K562 (cell line): ENCODE data around the gene ADTRP. TPM values are rescaled to one million over a fixed set of nuclear protein-coding genes. Genes with fewer than 3 reads are reported as not detected.

Source experiments
- CHD1 ChIP-seq: fragments of 200-600 bp; sonication (generic); IDR thresholded peaks from one replicate; pipeline ENCODE4 v1.6.1; 2012; ENCODE audit warnings: mild to moderate bottlenecking, moderate library complexity, low read length, inconsistent platforms
- CTCFL ChIP-seq: IDR thresholded peaks from 2 replicates; pipeline ENCODE4 v1.6.1; 2011; ENCODE audit warnings: borderline replicate concordance, low read depth, mild to moderate bottlenecking, moderate library complexity, low read length; ENCODE audit not compliant: insufficient read depth, poor library complexity, severe bottlenecking
- GATAD2B ChIP-seq: fragments of 450-650 bp; IDR thresholded peaks from 2 replicates; pipeline ENCODE4 v1.6.1; 2017; ENCODE audit warnings: mild to moderate bottlenecking, borderline replicate concordance
- MYBL2 ChIP-seq, 2 experiments: fragments of 450-650 bp in 1 of 2; sonication (generic) in 1 of 2; formaldehyde crosslinking in 1 of 2; IDR thresholded peaks; 2 replicates each; pipeline versions ENCODE4 v1.6.1 to v1.8.1; 2017 to 2022; ENCODE audit warnings: borderline replicate concordance in 1 of 2, inconsistent platforms in 1 of 2, low read depth in 1 of 2, mild to moderate bottlenecking in 1 of 2, missing genetic modification reagents in 1 of 2, moderate library complexity in 1 of 2
- NFE2L1 ChIP-seq: fragments of 450-650 bp; IDR thresholded peaks from 2 replicates; pipeline ENCODE4 v1.6.1; 2016; ENCODE audit warnings: missing genetic modification characterization, low read depth, mild to moderate bottlenecking, missing compliant biosample characterization, moderate library complexity, borderline replicate concordance
- PRDM10 ChIP-seq: fragments of 450-650 bp; IDR thresholded peaks from 2 replicates; pipeline ENCODE4 v1.6.1; 2018; ENCODE audit not compliant: partially characterized antibody
- SETDB1 ChIP-seq: IDR thresholded peaks from one replicate; pipeline ENCODE4 v1.6.1; 2012; ENCODE audit warnings: low read length, control low read depth, inconsistent platforms
- SPI1 ChIP-seq: IDR thresholded peaks from 2 replicates; pipeline ENCODE4 v1.6.1; 2011; ENCODE audit warnings: low read depth, low read length, control low read depth, borderline replicate concordance
- ZNF408 ChIP-seq: fragments of 250-450 bp; sonication (Bioruptor Pico); IDR thresholded peaks from 2 replicates; pipeline ENCODE4 v1.4.0; 2020; ENCODE audit warnings: low read depth, mild to moderate bottlenecking, moderate library complexity
- polyA plus RNA-seq, 8 experiments: library from polyadenylated mRNA; depleted of rRNA in 4 of 8; stranded (reverse) in 5 of 8; unstranded in 3 of 8; fragments of >200 nt; fragmentation: Nextera tagmentation in 2 of 8; fragmentation: Illumina TruSeq in 1 of 8; extraction: Ambion mirVana in 2 of 8; extraction: Trizol in 1 of 8; gene quantifications; 2 replicates each; pipeline versions ENCODE4 v1.2.1 to v1.2.3, GENCODE V29; 2011 to 2014; ENCODE audit warnings: inconsistent platforms in 1 of 8, missing spikeins in 1 of 8
- total RNA-seq, 7 experiments: library from RNA; depleted of rRNA in 6 of 7; stranded (reverse); fragments of >200 nt in 6 of 7; fragmentation: Illumina TruSeq in 2 of 7; extraction: Trizol in 2 of 7; gene quantifications; 2 replicates each; pipeline versions ENCODE4 v1.2.1 to v1.2.3, GENCODE V29; 2011 to 2021; ENCODE audit warnings: low replicate concordance in 1 of 7
- TF ChIP-seq, protein P1 (sequence below), 2 experiments: fragments of 450-650 bp in 1 of 2; sonication (generic) in 1 of 2; formaldehyde crosslinking in 1 of 2; IDR thresholded peaks; 2 replicates each; pipeline versions ENCODE4 v1.7.1 to v1.9.0; 2016 to 2022; ENCODE audit warnings: inconsistent platforms in 1 of 2, mild to moderate bottlenecking in 1 of 2, missing genetic modification reagents in 1 of 2

The ADTRP gene
- total and polyA plus RNA-seq, 9 of the 15 experiments (the other 6 are each of a cell fraction or from before 2014, with no cell fraction given), result 7.4 to 24.0 (median 13.6) TPM

DNA sequence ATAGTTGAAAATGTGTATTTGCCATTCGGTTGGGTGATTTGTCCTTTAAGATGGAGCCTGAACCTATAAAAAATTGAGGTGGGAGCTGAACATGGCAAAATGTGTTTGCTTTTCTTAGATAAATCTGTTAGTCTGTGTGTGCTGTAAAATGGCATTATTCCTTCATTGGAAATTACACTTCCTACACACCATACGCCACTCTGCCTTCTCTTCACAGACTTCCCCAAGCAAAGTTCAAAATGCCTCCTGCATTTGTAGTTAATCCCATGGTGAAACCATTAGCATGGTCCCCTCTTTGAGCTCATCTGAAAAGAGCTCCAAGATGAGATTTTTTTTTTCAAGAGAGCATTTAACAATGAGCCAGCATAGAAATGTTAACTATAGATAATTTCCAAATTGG lies 567 bp downstream of the ADTRP start (continued):
- peak; percentile 22; the same call in 1 of the 2 replicates for TF ChIP-seq GATAD2B
- TF ChIP-seq MYBL2 (IDR thresholded peaks at IDR 0.05; ENCODE audit: low read depth), result no peak
- TF ChIP-seq MYBL2 (CRISPR knock-in tag; IDR thresholded peaks at IDR 0.05; ENCODE audit: borderline replicate concordance), result no peak
- no peak for TF ChIP-seq SETDB1
- TF ChIP-seq PRDM10, result peak; percentile 69
- peak; percentile 61 for TF ChIP-seq CHD1
- no peak for TF ChIP-seq CTCFL
- TF ChIP-seq NFE2L1 (tag), result 0 out of 2 replicates have a peak, but pooled peaks have one; percentile 20
- TF ChIP-seq SPI1, result no peak
- TF ChIP-seq, protein P1, sequence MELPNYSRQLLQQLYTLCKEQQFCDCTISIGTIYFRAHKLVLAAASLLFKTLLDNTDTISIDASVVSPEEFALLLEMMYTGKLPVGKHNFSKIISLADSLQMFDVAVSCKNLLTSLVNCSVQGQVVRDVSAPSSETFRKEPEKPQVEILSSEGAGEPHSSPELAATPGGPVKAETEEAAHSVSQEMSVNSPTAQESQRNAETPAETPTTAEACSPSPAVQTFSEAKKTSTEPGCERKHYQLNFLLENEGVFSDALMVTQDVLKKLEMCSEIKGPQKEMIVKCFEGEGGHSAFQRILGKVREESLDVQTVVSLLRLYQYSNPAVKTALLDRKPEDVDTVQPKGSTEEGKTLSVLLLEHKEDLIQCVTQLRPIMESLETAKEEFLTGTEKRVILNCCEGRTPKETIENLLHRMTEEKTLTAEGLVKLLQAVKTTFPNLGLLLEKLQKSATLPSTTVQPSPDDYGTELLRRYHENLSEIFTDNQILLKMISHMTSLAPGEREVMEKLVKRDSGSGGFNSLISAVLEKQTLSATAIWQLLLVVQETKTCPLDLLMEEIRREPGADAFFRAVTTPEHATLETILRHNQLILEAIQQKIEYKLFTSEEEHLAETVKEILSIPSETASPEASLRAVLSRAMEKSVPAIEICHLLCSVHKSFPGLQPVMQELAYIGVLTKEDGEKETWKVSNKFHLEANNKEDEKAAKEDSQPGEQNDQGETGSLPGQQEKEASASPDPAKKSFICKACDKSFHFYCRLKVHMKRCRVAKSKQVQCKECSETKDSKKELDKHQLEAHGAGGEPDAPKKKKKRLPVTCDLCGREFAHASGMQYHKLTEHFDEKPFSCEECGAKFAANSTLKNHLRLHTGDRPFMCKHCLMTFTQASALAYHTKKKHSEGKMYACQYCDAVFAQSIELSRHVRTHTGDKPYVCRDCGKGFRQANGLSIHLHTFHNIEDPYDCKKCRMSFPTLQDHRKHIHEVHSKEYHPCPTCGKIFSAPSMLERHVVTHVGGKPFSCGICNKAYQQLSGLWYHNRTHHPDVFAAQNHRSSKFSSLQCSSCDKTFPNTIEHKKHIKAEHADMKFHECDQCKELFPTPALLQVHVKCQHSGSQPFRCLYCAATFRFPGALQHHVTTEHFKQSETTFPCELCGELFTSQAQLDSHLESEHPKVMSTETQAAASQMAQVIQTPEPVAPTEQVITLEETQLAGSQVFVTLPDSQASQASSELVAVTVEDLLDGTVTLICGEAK (IDR thresholded peaks at IDR 0.05), result peak; percentile 35; the same call in 1 of the 2 replicates
- TF ChIP-seq, protein P1 (CRISPR knock-in tag; IDR thresholded peaks at IDR 0.05), result no peak
- no peak for TF ChIP-seq ZNF408 (CRISPR knock-in tag)
- TF ChIP-seq, all 486 proteins: peak for 7
